Activated CD8-positive, alpha-beta T cell treated with anti-CD3 and anti-CD28 coated beads, Interleukin-2, amount 10 ng/mL, durations not matched to agents 7 days and 5 days (primary cell): ENCODE data around the gene OTOP3. TPM values are rescaled to one million over a fixed set of nuclear protein-coding genes. Genes with fewer than 3 reads are reported as not detected.

Experiments used
- ATAC-seq: fragments of 150-1000 bp; cut with Tn5 transposase; one replicate; pipeline ENCODE4 v1.10.0; 2021; ENCODE audit warnings: moderate library complexity
- CTCF ChIA-PET: fragments of 350-600 bp; sonication (Branson Sonifier 250); formaldehyde crosslinking; loops from one replicate; lab custom pipeline; 2021; ENCODE audit warnings: antibody characterized with exemption; lab: Charles Lee
- POLR2A ChIA-PET: fragments of 350-600 bp; sonication (Branson Sonifier 250); formaldehyde crosslinking; loops from one replicate; lab custom pipeline; 2021; ENCODE audit warnings: antibody characterized with exemption; lab: Charles Lee
- DNase-seq: peaks from one replicate; pipeline ENCODE4 v3.0.0-alpha.2; 2020
- H3K27ac Mint-ChIP-seq: one replicate; pipeline ENCODE4 v1.8.0; 2021; ENCODE audit warnings: mild to moderate bottlenecking, mixed read lengths
- H3K27me3 Mint-ChIP-seq: one replicate; pipeline ENCODE4 v1.8.0; 2021; ENCODE audit warnings: low read depth, mixed read lengths
- H3K36me3 Mint-ChIP-seq: one replicate; pipeline ENCODE4 v1.8.0; 2021; ENCODE audit warnings: low read depth, mixed read lengths
- H3K4me1 Mint-ChIP-seq: one replicate; pipeline ENCODE4 v1.8.0; 2021; ENCODE audit warnings: low read depth, mixed read lengths
- H3K4me3 Mint-ChIP-seq: one replicate; pipeline ENCODE4 v1.8.0; 2021; ENCODE audit warnings: mild to moderate bottlenecking, mixed read lengths
- H3K9me3 Mint-ChIP-seq: one replicate; pipeline ENCODE4 v1.8.0; 2022; ENCODE audit warnings: mixed read lengths; ENCODE audit not compliant: insufficient read depth
- total RNA-seq, 2 experiments: library from RNA; stranded (reverse); gene quantifications; one replicate each; pipeline ENCODE4 v1.2.3, GENCODE V29; 2021

OTOP3 gene, protein sequence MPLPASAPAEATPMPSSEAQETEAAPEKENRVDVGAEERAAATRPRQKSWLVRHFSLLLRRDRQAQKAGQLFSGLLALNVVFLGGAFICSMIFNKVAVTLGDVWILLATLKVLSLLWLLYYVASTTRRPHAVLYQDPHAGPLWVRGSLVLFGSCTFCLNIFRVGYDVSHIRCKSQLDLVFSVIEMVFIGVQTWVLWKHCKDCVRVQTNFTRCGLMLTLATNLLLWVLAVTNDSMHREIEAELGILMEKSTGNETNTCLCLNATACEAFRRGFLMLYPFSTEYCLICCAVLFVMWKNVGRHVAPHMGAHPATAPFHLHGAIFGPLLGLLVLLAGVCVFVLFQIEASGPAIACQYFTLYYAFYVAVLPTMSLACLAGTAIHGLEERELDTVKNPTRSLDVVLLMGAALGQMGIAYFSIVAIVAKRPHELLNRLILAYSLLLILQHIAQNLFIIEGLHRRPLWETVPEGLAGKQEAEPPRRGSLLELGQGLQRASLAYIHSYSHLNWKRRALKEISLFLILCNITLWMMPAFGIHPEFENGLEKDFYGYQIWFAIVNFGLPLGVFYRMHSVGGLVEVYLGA
- total RNA-seq, result not detected

DNA sequence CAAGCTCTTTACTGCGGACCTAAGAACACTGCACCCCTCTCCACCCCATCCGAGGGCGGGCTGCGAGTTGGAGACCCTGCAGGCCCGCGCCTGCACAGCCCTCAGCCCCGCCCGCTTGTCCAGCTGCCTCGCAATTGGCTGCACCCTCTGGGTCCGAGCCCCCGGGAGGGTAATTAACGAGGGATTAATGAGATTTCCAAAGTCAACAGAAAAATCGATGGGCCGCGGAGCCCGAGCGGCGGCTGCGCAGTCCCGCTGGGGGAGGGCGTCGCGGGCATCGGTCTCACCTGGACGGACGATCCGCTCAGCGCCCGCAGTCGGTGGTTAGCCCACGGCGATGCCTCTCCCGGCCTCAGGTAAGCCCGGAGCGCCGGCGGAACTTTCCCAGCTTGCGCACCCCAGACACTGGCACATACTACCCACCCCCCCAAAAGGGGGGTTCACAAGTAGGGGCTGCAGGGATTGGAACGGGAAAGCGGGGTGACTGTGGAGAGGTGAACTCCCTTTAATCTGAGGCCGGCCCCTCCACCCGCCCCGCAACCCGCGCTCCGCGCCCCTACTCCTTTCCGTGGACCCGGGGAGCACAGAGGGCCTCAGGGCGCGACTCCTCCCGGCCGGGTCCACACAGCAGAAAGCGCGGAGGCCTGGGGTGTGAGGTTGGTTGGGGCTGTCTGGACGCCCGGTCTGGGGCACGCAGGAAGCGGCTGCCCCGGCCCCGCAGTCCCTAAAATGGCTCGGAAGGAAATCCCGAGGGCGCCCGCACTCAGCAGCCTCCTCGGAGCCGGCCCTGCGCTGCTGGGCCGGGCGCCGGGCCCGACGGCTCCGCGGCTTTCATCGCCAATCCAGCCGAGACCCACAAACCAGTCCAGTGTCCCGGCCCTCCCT lies at the start of gene OTOP3:
OTOP3 (plus strand) TSS at position 314 of the 885 bp plus-strand sequence; CDS start at position 338, 24 bp downstream.
- Mint-ChIP-seq H3K27ac (no peak within 1 kb of the TSS), H3K27me3 (peaks cover 64% of the 10 kb centered on the region), H3K36me3 (no peaks in the 10 kb centered on the region), H3K9me3 (no peaks in the 10 kb centered on the region), H3K4me3 (no peak within 1 kb of the TSS), H3K4me1 (no peaks in the 10 kb centered on the region)
- DNase-seq (no peak), ATAC-seq (no peak)
- ChIA-PET CTCF (interaction anchor here (1.3 kb wide), 1 partner anchor 26 kb away, joined by 3 read pairs; no protein-coding TSS in a partner anchor), POLR2A (no interaction called here)

- ATAC-seq (no peak), DNase-seq (no peak)
- Mint-ChIP-seq H3K27ac (no peak overlapping the region), H3K36me3 (no peaks in the 10 kb centered on the region), H3K9me3 (no peaks in the 10 kb centered on the region), H3K4me1 (no peaks in the 10 kb centered on the region), H3K27me3 (peaks cover 20% of the 10 kb centered on the region), H3K4me3 (no peak overlapping the region)
- CTCF ChIA-PET, result no interaction called here
- POLR2A ChIA-PET, result interaction anchor here (2.3 kb wide), 1 partner anchor 16 kb away, joined by 7 read pairs; the partner anchor contains the start of gene FDXR
Measured at GRCh38 chr17:74888469-74888868, 47.2 kb upstream of the OTOP3 start.

- no peak overlapping the region for H3K27ac Mint-ChIP-seq
- H3K9me3 Mint-ChIP-seq, result no peaks in the 10 kb centered on the region
- no peak overlapping the region for H3K4me3 Mint-ChIP-seq
- CTCF ChIA-PET, result no interaction called here
- POLR2A ChIA-PET, result no interaction called here
- DNase-seq, result no peak
- H3K36me3 Mint-ChIP-seq, result no peaks in the 10 kb centered on the region
- ATAC-seq, result no peak
- H3K27me3 Mint-ChIP-seq, result peaks cover 36% of the 10 kb centered on the region
- H3K4me1 Mint-ChIP-seq, result peaks cover 3% of the 10 kb centered on the region
Measured at GRCh38 chr17:74890554-74890953, 45.1 kb upstream of the OTOP3 start.

- Mint-ChIP-seq H3K4me1 (peaks cover 3% of the 10 kb centered on the region), H3K27ac (no peak overlapping the region), H3K9me3 (no peaks in the 10 kb centered on the region), H3K36me3 (no peaks in the 10 kb centered on the region), H3K27me3 (peaks cover 41% of the 10 kb centered on the region), H3K4me3 (no peak overlapping the region)
- ATAC-seq (no peak), DNase-seq (no peak)
- CTCF ChIA-PET, result interaction anchor here (1.0 kb wide), 1 partner anchor 14 kb away, joined by 3 read pairs; no protein-coding TSS in a partner anchor
- POLR2A ChIA-PET, result no interaction called here
Measured at GRCh38 chr17:74892013-74892841, 43.5 kb upstream of the OTOP3 start.

GRCh38 chr17:74892974-74893911 lies 42.5 kb upstream of the OTOP3 start, which contains the start of gene FADS6:
Gene FADS6, minus strand, starts transcription at chr17:74893633. Its CDS starts 38 bp downstream, at chr17:74893595.
- ATAC-seq (peak; percentile 65), DNase-seq (no peak)
- H3K4me1 Mint-ChIP-seq, result peaks cover 3% of the 10 kb centered on the region
- H3K4me3 Mint-ChIP-seq, result no peak within 1 kb of the TSS
- H3K27me3 Mint-ChIP-seq, result peaks cover 45% of the 10 kb centered on the region
- H3K27ac Mint-ChIP-seq, result no peak within 1 kb of the TSS
- H3K36me3 Mint-ChIP-seq, result no peaks in the 10 kb centered on the region
- POLR2A ChIA-PET, result no interaction called here
- CTCF ChIA-PET, result no interaction called here
- H3K9me3 Mint-ChIP-seq, result no peaks in the 10 kb centered on the region

DNA sequence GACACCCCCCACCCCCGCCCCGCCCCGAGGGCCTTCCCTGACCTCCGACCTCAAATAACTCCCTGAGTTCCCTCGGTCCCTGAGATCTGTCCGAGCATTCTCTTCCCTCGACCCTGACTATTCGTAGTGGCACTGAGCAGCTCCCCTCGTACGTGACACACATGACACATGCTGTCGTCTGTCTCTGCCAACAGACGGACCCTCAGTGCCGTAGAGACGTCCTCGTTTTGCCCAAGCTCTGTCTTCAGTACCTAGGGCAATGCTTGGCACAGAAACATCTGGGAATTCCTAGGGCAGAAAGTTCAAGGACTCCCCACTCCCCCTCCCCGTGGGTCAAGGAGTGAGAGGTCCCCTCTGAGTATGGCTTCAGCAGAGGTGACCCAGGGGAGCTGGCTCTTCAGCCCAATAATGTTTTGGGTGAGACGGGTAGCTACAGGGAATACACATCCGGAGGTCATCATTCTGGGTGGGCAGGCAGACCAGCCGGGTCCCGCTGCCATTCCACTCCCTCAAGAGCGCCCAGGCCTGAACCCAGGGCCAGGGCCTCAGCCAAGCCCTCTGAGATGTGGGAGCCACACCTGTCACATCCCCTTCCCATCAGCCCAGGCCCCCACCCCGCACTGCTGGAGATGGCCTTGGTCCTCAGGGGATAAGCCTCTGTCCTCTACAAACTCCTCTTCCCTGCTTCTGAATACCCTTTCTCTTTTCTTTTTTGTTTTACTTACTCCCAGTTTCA lies 41.6 kb upstream of the OTOP3 start:
- no peak overlapping the region for H3K4me3 Mint-ChIP-seq
- DNase-seq (no peak), ATAC-seq (no peak)
- POLR2A ChIA-PET, result no interaction called here
- CTCF ChIA-PET, result no interaction called here
- no peaks in the 10 kb centered on the region for H3K36me3 Mint-ChIP-seq
- no peak overlapping the region for H3K27ac Mint-ChIP-seq
- peaks cover 47% of the 10 kb centered on the region for H3K27me3 Mint-ChIP-seq
- no peaks in the 10 kb centered on the region for H3K9me3 Mint-ChIP-seq
- peaks cover 3% of the 10 kb centered on the region for H3K4me1 Mint-ChIP-seq

DNA sequence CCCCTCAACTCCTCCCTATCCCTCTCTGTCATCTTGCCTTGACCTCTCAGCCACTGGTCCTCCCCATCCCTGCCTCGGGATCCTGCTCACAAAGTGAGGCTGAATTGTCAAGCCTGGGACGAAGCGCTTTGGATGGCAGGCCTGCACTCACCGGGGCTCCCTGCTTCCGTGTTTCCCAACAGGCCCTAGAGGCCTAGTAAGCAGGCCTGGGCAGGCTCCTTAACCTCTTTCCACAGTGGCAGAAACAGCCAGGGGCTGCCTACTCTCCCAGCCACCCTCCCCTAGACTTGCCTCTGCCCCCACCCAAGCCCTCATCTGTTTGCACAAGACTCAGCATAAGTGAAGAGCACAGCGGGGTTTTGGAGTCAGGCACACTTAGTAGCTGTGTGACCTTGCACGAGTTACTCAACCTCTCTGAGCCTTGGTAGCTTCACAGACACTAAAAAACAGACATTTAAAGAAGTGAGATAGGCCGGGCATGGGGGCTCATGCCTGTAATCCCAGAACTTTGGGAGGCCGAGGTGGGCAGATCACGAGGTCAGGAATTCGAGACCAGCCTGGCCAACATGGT lies 37.2 kb upstream of the OTOP3 start:
- POLR2A ChIA-PET, result no interaction called here
- CTCF ChIA-PET, result no interaction called here
- H3K27me3 Mint-ChIP-seq, result peaks cover 37% of the 10 kb centered on the region
- no peak overlapping the region for H3K27ac Mint-ChIP-seq
- ATAC-seq (no peak), DNase-seq (no peak)
- no peak overlapping the region for H3K4me3 Mint-ChIP-seq
- no peaks in the 10 kb centered on the region for H3K9me3 Mint-ChIP-seq
- H3K4me1 Mint-ChIP-seq, result peaks cover 3% of the 10 kb centered on the region
- H3K36me3 Mint-ChIP-seq, result no peaks in the 10 kb centered on the region

DNA sequence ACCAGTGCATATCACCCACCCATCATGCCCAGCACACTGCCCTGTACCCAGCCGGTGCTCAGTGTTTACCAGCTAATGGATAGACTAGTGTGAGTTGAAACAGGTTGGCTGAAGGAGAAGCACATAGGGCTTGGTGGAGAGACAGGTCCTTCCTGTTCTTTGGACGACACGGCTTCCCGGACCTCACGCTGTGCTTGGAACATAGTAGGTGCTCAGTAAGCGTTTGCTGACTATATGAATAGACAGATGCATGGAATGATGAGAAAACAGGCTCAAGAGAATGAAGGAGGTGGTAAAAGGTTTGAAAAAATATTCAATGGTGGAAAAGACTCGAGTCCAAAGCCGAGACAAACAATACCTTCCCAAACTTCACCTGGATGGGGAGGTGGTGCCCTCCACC lies 35.5 kb upstream of the OTOP3 start:
- CTCF ChIA-PET, result no interaction called here

GRCh38 chr17:74901353-74902135 lies 34.2 kb upstream of the OTOP3 start:
- ChIA-PET POLR2A (no interaction called here), CTCF (interaction anchor here (1.2 kb wide), 1 partner anchor 60 kb away, joined by 3 read pairs; no protein-coding TSS in a partner anchor)
- peaks cover 21% of the 10 kb centered on the region for H3K27me3 Mint-ChIP-seq
- no peak for ATAC-seq
- DNase-seq, result no peak
- H3K9me3 Mint-ChIP-seq, result no peaks in the 10 kb centered on the region
- no peaks in the 10 kb centered on the region for H3K36me3 Mint-ChIP-seq
- no peak overlapping the region for H3K4me3 Mint-ChIP-seq
- H3K27ac Mint-ChIP-seq, result no peak overlapping the region
- H3K4me1 Mint-ChIP-seq, result no peaks in the 10 kb centered on the region

More for the DNA sequence above, 35.5 kb upstream of the OTOP3 start:
- H3K9me3 Mint-ChIP-seq, result no peaks in the 10 kb centered on the region
- DNase-seq (no peak), ATAC-seq (no peak)
- no peaks in the 10 kb centered on the region for H3K36me3 Mint-ChIP-seq
- H3K27ac Mint-ChIP-seq, result no peak overlapping the region
- POLR2A ChIA-PET, result no interaction called here
- H3K4me3 Mint-ChIP-seq, result no peak overlapping the region
- H3K27me3 Mint-ChIP-seq, result peaks cover 29% of the 10 kb centered on the region
- no peaks in the 10 kb centered on the region for H3K4me1 Mint-ChIP-seq
